CD14-positive monocyte (primary cell): ENCODE results near the gene TEAD1. TPM values are rescaled to one million over a fixed set of nuclear protein-coding genes. Genes with fewer than 3 reads are reported as not detected.

Experiments used
- DNase-seq, 3 donors: peaks; one replicate each; pipeline ENCODE4 v3.0.0-alpha.2; 2011 to 2022
- H2AFZ ChIP-seq: 2 replicates; pipeline ENCODE4 v1.6.0; 2012; ENCODE audit warnings: mild to moderate bottlenecking, low read depth, low read length, inconsistent platforms; ENCODE audit not compliant: insufficient read depth, poor library complexity, severe bottlenecking
- H3K27ac ChIP-seq, 2 donors: 1 replicate in 1 of 2; 2 replicates in 1 of 2; pipeline ENCODE4 v1.5.1; 2012 to 2013; ENCODE audit warnings: low read length in 2 of 2, control low read depth in 1 of 2, inconsistent platforms in 1 of 2, low read depth in 1 of 2, mild to moderate bottlenecking in 1 of 2
- H3K27me3 ChIP-seq, 2 donors: one replicate each; pipeline versions ENCODE4 v1.6.0 to v1.6.1; 2011 to 2013; ENCODE audit warnings: low read length in 2 of 2; ENCODE audit not compliant: control insufficient read depth in 2 of 2, insufficient read depth in 2 of 2
- H3K36me3 ChIP-seq, 2 donors: replicated peaks in 1 of 2; 1 replicate in 1 of 2; 2 replicates in 1 of 2; pipeline versions ENCODE4 v1.5.1 to v1.6.1; 2012 to 2013; ENCODE audit warnings: low read length in 2 of 2, control low read depth in 1 of 2, inconsistent platforms in 1 of 2, mild to moderate bottlenecking in 1 of 2; ENCODE audit not compliant: insufficient read depth in 2 of 2, control insufficient read depth in 1 of 2
- H3K4me1 ChIP-seq, 2 donors: 1 replicate in 1 of 2; 2 replicates in 1 of 2; pipeline versions ENCODE4 v1.5.1 to v1.6.1; 2012 to 2013; ENCODE audit warnings: low read length in 2 of 2, control low read depth in 1 of 2, inconsistent platforms in 1 of 2, mild to moderate bottlenecking in 1 of 2, moderate library complexity in 1 of 2; ENCODE audit not compliant: insufficient read depth in 2 of 2, control insufficient read depth in 1 of 2
- H3K4me2 ChIP-seq: replicated peaks from 2 replicates; pipeline ENCODE3; 2012; ENCODE audit warnings: low read length, moderate library complexity, mild to moderate bottlenecking; ENCODE audit not compliant: poor library complexity, severe bottlenecking; ENCODE audit errors: extremely low read depth
- H3K4me3 ChIP-seq, 3 experiments: fragments of 200-600 bp in 1 of 3; sonication (generic) in 1 of 3; replicated peaks in 1 of 3; 1 replicate in 2 of 3; 2 replicates in 1 of 3; pipeline ENCODE4 v1.5.1; 2011 to 2013; ENCODE audit warnings: low read length in 3 of 3, mild to moderate bottlenecking in 3 of 3, control low read depth in 2 of 3, low read depth in 2 of 3, inconsistent platforms in 1 of 3, moderate library complexity in 1 of 3
- H3K79me2 ChIP-seq: 2 replicates; pipeline ENCODE4 v1.6.0; 2012; ENCODE audit warnings: mild to moderate bottlenecking, control low read depth, inconsistent platforms, low read length, moderate library complexity; ENCODE audit not compliant: insufficient read depth
- H3K9ac ChIP-seq: 2 replicates; pipeline ENCODE4 v1.6.0; 2017; ENCODE audit warnings: low read length, mild to moderate bottlenecking; ENCODE audit not compliant: insufficient read depth, poor library complexity, severe bottlenecking
- H3K9me3 ChIP-seq, 2 donors: replicated peaks in 1 of 2; 1 replicate in 1 of 2; 2 replicates in 1 of 2; pipeline versions ENCODE4 v1.5.1 to v1.6.1; 2012 to 2013; ENCODE audit warnings: low read length in 2 of 2, control low read depth in 1 of 2; ENCODE audit not compliant: control insufficient read depth in 1 of 2, insufficient read depth in 1 of 2
- H4K20me1 ChIP-seq: 2 replicates; pipeline ENCODE4 v1.6.0; 2012; ENCODE audit warnings: mild to moderate bottlenecking, low read length, control low read depth, moderate library complexity; ENCODE audit not compliant: insufficient read depth
- H3K27ac Mint-ChIP-seq, 7 donors: one replicate each; pipeline ENCODE4 v1.8.0; 2020; ENCODE audit warnings: mild to moderate bottlenecking in 7 of 7, mixed read lengths in 7 of 7, moderate library complexity in 6 of 7, inconsistent platforms in 2 of 7
- H3K27me3 Mint-ChIP-seq, 3 donors: one replicate each; pipeline ENCODE4 v1.8.0; 2021 to 2022; ENCODE audit warnings: low read depth in 3 of 3, mild to moderate bottlenecking in 3 of 3, mixed read lengths in 3 of 3, moderate library complexity in 3 of 3, inconsistent platforms in 1 of 3
- H3K36me3 Mint-ChIP-seq, 2 donors: one replicate each; pipeline ENCODE4 v1.8.0; 2020; ENCODE audit warnings: mixed read lengths in 2 of 2, inconsistent platforms in 1 of 2, mild to moderate bottlenecking in 1 of 2
- H3K4me1 Mint-ChIP-seq: one replicate; pipeline ENCODE4 v1.8.0; 2020; ENCODE audit warnings: mild to moderate bottlenecking, mixed read lengths
- H3K4me3 Mint-ChIP-seq, 2 donors: one replicate each; pipeline ENCODE4 v1.8.0; 2020; ENCODE audit warnings: mild to moderate bottlenecking in 2 of 2, mixed read lengths in 2 of 2, moderate library complexity in 1 of 2
- H3K9me3 Mint-ChIP-seq, 7 donors: one replicate each; pipeline ENCODE4 v1.8.0; 2020 to 2022; ENCODE audit warnings: mixed read lengths in 7 of 7, mild to moderate bottlenecking in 6 of 7, moderate library complexity in 6 of 7, inconsistent platforms in 2 of 7
- WGBS: methylation state at CpG from one replicate; pipeline ENCODE4 v1.1.5; 2013; ENCODE audit warnings: missing lambda C conversion rate; ENCODE audit not compliant: insufficient coverage; 5-methylcytosine and 5-hydroxymethylcytosine counted together
- intact Hi-C, 2 donors: fragments of 100-400 bp; cut with micrococcal nuclease; formaldehyde crosslinking; loops; one replicate each; pipeline versions ENCODE4 v1.15.0 to v1.15.1; 2023
- polyA plus RNA-seq, 3 donors: library from polyadenylated mRNA; depleted of rRNA in 1 of 3; unstranded in 2 of 3; stranded (reverse) in 1 of 3; fragments of 300-500 nt in 2 of 3; fragments of >200 nt in 1 of 3; fragmentation: Illumina TruSeq in 2 of 3; gene quantifications; 1 replicate in 2 of 3; 2 replicates in 1 of 3; pipeline ENCODE4 v1.2.3, GENCODE V29; 2012 to 2021
- TF ChIP-seq, protein P1 (sequence below): fragments of 200-600 bp; IDR thresholded peaks from one replicate; pipeline ENCODE4 v1.8.0; 2022; ENCODE audit warnings: antibody characterized with exemption, mild to moderate bottlenecking

Gene TEAD1
- polyA plus RNA-seq, 3 donors, result not detected

DNA sequence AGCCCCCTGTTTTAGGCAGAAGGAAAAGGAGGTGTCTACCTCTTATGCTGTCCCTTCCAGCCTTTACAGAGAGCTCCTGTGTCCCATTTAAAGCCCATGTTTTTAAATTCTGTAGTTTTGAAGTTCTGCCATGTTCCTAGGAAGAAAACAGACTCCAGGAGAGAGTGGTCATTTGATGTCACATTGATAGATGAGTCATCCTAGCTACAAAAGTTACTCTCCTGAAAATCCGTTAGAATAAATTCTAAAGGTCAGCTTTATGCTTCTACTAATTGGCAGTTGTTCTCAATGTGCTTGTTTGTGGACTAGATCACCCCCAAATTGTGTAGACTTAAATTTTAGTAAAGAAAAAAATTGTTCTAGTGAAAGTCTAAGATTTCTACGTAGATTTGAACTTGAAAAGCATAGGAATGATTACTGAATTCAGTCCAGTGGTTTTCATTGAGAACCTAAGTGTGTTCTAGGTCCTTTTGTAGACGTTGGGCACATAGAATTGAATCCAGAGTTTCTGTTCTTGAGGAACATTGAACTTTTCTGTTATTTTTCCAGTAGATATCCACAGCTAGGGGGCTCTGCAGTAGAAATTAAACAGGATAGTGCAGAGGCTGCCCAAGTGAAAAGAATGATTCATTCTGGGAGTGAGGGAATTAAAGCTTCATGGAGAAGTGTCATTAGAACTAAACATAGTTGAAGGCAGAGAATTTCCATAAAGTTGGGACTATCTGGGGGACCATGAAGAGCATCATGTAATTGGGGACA lies 194.3 kb downstream of the TEAD1 start:
- no peak overlapping the region for H3K27ac ChIP-seq
- no peak overlapping the region for H2AFZ ChIP-seq
- H3K27me3 Mint-ChIP-seq, result peaks cover 15 to 26% (median 18%) of the 10 kb centered on the region in 3 donors
- no peak overlapping the region for H3K4me3 Mint-ChIP-seq
- no peaks in the 10 kb centered on the region for H3K36me3 ChIP-seq
- H4K20me1 ChIP-seq, result no peaks in the 10 kb centered on the region
- H3K79me2 ChIP-seq, result no peaks in the 10 kb centered on the region
- intact Hi-C loops, result no loop called here
- TF ChIP-seq, protein P1, sequence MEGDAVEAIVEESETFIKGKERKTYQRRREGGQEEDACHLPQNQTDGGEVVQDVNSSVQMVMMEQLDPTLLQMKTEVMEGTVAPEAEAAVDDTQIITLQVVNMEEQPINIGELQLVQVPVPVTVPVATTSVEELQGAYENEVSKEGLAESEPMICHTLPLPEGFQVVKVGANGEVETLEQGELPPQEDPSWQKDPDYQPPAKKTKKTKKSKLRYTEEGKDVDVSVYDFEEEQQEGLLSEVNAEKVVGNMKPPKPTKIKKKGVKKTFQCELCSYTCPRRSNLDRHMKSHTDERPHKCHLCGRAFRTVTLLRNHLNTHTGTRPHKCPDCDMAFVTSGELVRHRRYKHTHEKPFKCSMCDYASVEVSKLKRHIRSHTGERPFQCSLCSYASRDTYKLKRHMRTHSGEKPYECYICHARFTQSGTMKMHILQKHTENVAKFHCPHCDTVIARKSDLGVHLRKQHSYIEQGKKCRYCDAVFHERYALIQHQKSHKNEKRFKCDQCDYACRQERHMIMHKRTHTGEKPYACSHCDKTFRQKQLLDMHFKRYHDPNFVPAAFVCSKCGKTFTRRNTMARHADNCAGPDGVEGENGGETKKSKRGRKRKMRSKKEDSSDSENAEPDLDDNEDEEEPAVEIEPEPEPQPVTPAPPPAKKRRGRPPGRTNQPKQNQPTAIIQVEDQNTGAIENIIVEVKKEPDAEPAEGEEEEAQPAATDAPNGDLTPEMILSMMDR, result no peak
- DNase-seq, result no peak
- peaks cover 2% of the 10 kb centered on the region for H3K4me1 Mint-ChIP-seq
- peaks cover 0 to 3% (median 0%) of the 10 kb centered on the region in 7 donors for H3K9me3 Mint-ChIP-seq
- H3K4me2 ChIP-seq, result no peak overlapping the region
- H3K27ac Mint-ChIP-seq, result no peak overlapping the region
- no peak overlapping the region for H3K4me3 ChIP-seq
- no peak overlapping the region for H3K9ac ChIP-seq
- H3K27me3 ChIP-seq, result peaks cover 7 to 33% of the 10 kb centered on the region in 2 donors
- no peaks in the 10 kb centered on the region for H3K4me1 ChIP-seq
- WGBS, result 70% methylated on average over 2 of the region's 3 CpGs
- no peaks in the 10 kb centered on the region for H3K9me3 ChIP-seq
- no peaks in the 10 kb centered on the region for H3K36me3 Mint-ChIP-seq

DNA sequence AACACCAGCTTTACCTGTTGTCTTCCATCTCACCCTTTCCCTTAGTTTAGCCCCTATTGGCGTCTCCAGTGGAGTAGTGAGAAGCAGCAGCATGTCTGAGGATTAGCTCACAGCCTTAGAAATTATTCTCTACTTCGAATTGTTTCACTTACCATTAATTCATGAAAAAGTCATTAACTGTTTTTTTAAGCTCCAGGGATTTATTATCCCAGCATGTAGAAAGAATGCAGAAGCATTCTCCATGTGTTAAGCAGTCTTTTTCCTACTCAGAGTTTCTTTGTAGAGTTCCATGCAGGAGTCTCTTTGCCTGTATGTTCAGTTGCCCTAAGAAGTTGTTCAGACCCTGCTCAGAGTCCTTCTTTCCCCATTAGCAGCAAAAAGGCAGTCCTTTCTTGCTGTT lies 197.0 kb downstream of the TEAD1 start:
- no peaks in the 10 kb centered on the region for H4K20me1 ChIP-seq
- H3K27me3 Mint-ChIP-seq, result peaks cover 2 to 6% (median 3%) of the 10 kb centered on the region in 3 donors
- no peak overlapping the region for H3K4me3 Mint-ChIP-seq
- intact Hi-C loops, result no loop called here
- H3K27me3 ChIP-seq, result peaks cover 0 to 14% of the 10 kb centered on the region in 2 donors
- no peak for DNase-seq
- no peak overlapping the region for H3K4me3 ChIP-seq
- H3K4me1 ChIP-seq, result no peaks in the 10 kb centered on the region
- H3K79me2 ChIP-seq, result no peaks in the 10 kb centered on the region
- TF ChIP-seq, protein P1, result no peak
- no peak overlapping the region for H3K27ac ChIP-seq
- no peak overlapping the region for H3K4me2 ChIP-seq
- H3K36me3 ChIP-seq, result no peaks in the 10 kb centered on the region
- no peaks in the 10 kb centered on the region for H3K9me3 ChIP-seq
- no peak overlapping the region for H3K27ac Mint-ChIP-seq
- peaks cover 0 to 3% (median 0%) of the 10 kb centered on the region in 7 donors for H3K9me3 Mint-ChIP-seq
- no peaks in the 10 kb centered on the region for H3K4me1 Mint-ChIP-seq
- H3K36me3 Mint-ChIP-seq, result no peaks in the 10 kb centered on the region
- WGBS, result 60% methylated on average over 1 of the region's 2 CpGs
- H3K9ac ChIP-seq, result no peak overlapping the region
- H2AFZ ChIP-seq, result no peak overlapping the region
